ENCODE measurements around the gene F10.
"Not testable (repeated sequence)": the region's sequence is repeated elsewhere in the genome, so short reads cannot be mapped to it uniquely, and the experiment has no call there.

Gene F10

GRCh38 chr13:113159701-113160100 lies 37.1 kb downstream of the F10 start:
- FAIRE-seq: no peak
- no peak for TF ChIP-seq CTCF (IDR thresholded peaks at IDR 0.05; ENCODE audit: insufficient read depth, missing control alignments)

GRCh38 chr13:113160983-113161382 lies 38.4 kb downstream of the F10 start:
- no peak for TF ChIP-seq CTCF (IDR thresholded peaks at IDR 0.05; ENCODE audit: insufficient read depth, missing control alignments)
- DNase-seq (ENCODE audit: insufficient read length, low spot score) (no peak), FAIRE-seq (no peak)

More at GRCh38 chr13:113159701-113160100, 37.1 kb downstream of the F10 start:
- DNase-seq (ENCODE audit: insufficient read length, low spot score): no peak

GRCh38 chr13:113161433-113161832 lies 38.8 kb downstream of the F10 start:
- no peak for TF ChIP-seq CTCF (IDR thresholded peaks at IDR 0.05; ENCODE audit: insufficient read depth, missing control alignments)
- DNase-seq (ENCODE audit: insufficient read length, low spot score): no peak
- FAIRE-seq: no peak

GRCh38 chr13:113161975-113162374 lies 39.4 kb downstream of the F10 start:
- FAIRE-seq; DNase-seq (ENCODE audit: insufficient read length, low spot score): not testable (repeated sequence)

- TF ChIP-seq CTCF (IDR thresholded peaks at IDR 0.05; ENCODE audit: insufficient read depth, missing control alignments): no peak
- FAIRE-seq (no peak), DNase-seq (ENCODE audit: insufficient read length, low spot score) (no peak)
Measured at GRCh38 chr13:113162783-113163685, 40.4 kb downstream of the F10 start.

- FAIRE-seq (no peak), DNase-seq (ENCODE audit: insufficient read length, low spot score) (no peak)
- TF ChIP-seq CTCF (IDR thresholded peaks at IDR 0.05; ENCODE audit: insufficient read depth, missing control alignments): no peak
Measured at GRCh38 chr13:113164492-113164891, 41.9 kb downstream of the F10 start.

GRCh38 chr13:113166266-113166665 lies 43.7 kb downstream of the F10 start:
- FAIRE-seq: no peak
- no peak for TF ChIP-seq CTCF (IDR thresholded peaks at IDR 0.05; ENCODE audit: insufficient read depth, missing control alignments)
- no peak for DNase-seq (ENCODE audit: insufficient read length, low spot score)

Data from D721Med (cell line).